PFSK-1 (cell line): ENCODE measurements around the gene PLPPR5.

Experiments
- FOXP2 ChIP-seq: optimal IDR thresholded peaks from 2 replicates; pipeline ENCODE3; 2011; ENCODE audit warnings: borderline replicate concordance, control low read depth, inconsistent platforms; ENCODE audit not compliant: insufficient read depth; ENCODE audit errors: extremely low read length, extremely low read depth
- POLR2AphosphoS5 ChIP-seq: IDR thresholded peaks from 2 replicates; pipeline ENCODE4 v1.6.1; 2012; ENCODE audit warnings: low read depth, mild to moderate bottlenecking, control low read depth, low read length, moderate library complexity
- REST ChIP-seq, 2 experiments: IDR thresholded peaks; 2 replicates each; pipeline versions ENCODE4 v1.6.1 to v1.8.0; 2011 to 2012; ENCODE audit warnings: low read depth in 2 of 2, low read length in 2 of 2, control low read depth in 1 of 2, inconsistent platforms in 1 of 2, mild to moderate bottlenecking in 1 of 2, moderate library complexity in 1 of 2; ENCODE audit not compliant: insufficient read depth in 1 of 2
- SIN3A ChIP-seq: IDR thresholded peaks from 2 replicates; pipeline ENCODE4 v1.6.1; 2012; ENCODE audit warnings: mild to moderate bottlenecking, low read length, moderate library complexity, borderline replicate concordance; ENCODE audit not compliant: insufficient read depth
- TAF1 ChIP-seq: IDR thresholded peaks from 2 replicates; pipeline ENCODE4 v1.6.1; 2012; ENCODE audit warnings: low read length, control low read depth, borderline replicate concordance; ENCODE audit not compliant: insufficient read depth

The PLPPR5 gene

GRCh38 chr1:98991127-98992012 is 13.3 kb downstream of the PLPPR5 start:
- no peak for TF ChIP-seq REST (IDR thresholded peaks at IDR 0.05; ENCODE audit: insufficient read depth in 1 of 2, low read depth in 2 of 2, low read length in 2 of 2)
- TF ChIP-seq FOXP2, result no peak
- no peak for TF ChIP-seq TAF1
- TF ChIP-seq POLR2AphosphoS5, result no peak
- TF ChIP-seq SIN3A, result no peak

- TF ChIP-seq POLR2AphosphoS5 (no peak), REST (IDR thresholded peaks at IDR 0.05; ENCODE audit: insufficient read depth in 1 of 2, low read depth in 2 of 2, low read length in 2 of 2) (no peak), TAF1 (no peak), FOXP2 (no peak), SIN3A (no peak)
Measured at GRCh38 chr1:98989556-98989907, 15.1 kb downstream of the PLPPR5 start.

- TF ChIP-seq FOXP2 (no peak), TAF1 (no peak), REST (IDR thresholded peaks at IDR 0.05; ENCODE audit: insufficient read depth in 1 of 2, low read depth in 2 of 2, low read length in 2 of 2) (no peak), POLR2AphosphoS5 (no peak), SIN3A (no peak)
Measured at GRCh38 chr1:98988904-98989555, 15.6 kb downstream of the PLPPR5 start.

GRCh38 chr1:98985687-98986086 is 19.0 kb downstream of the PLPPR5 start:
- TF ChIP-seq TAF1, result no peak
- no peak for TF ChIP-seq POLR2AphosphoS5
- TF ChIP-seq REST (IDR thresholded peaks at IDR 0.05; ENCODE audit: insufficient read depth in 1 of 2, low read depth in 2 of 2, low read length in 2 of 2), result no peak
- no peak for TF ChIP-seq SIN3A
- no peak for TF ChIP-seq FOXP2
